Heart right ventricle (tissue), 16 donors: ENCODE results near the gene TNRC6B. TPM values are rescaled to one million over a fixed set of nuclear protein-coding genes. Genes with fewer than 3 reads are reported as not detected.

Experiments
- ATAC-seq, 8 donors: fragments of 200-7000 bp; cut with Tn5 transposase; one replicate each; pipeline ENCODE4 v1.9.1; 2020; ENCODE audit warnings: mild to moderate bottlenecking in 8 of 8, moderate library complexity in 8 of 8, moderate number of reproducible peaks in 1 of 8
- DNase-seq, 2 donors: peaks; one replicate each; pipeline ENCODE4 v3.0.0-alpha.2; 2020
- H3K27ac ChIP-seq, 10 donors: fragments of 200-600 bp; sonication (generic) in 2 of 10; one replicate each; pipeline versions ENCODE4 v1.5.0 to v1.8.0; 2020 to 2022; ENCODE audit warnings: mild to moderate bottlenecking in 3 of 10
- H3K27me3 ChIP-seq, 7 donors: fragments of 200-600 bp; one replicate each; pipeline ENCODE4 v1.8.0; 2021 to 2022; ENCODE audit warnings: mild to moderate bottlenecking in 2 of 7
- H3K36me3 ChIP-seq, 9 donors: fragments of 200-600 bp; sonication (generic) in 1 of 9; one replicate each; pipeline versions ENCODE4 v1.5.0 to v1.8.0; 2020 to 2022; ENCODE audit warnings: mild to moderate bottlenecking in 2 of 9
- H3K4me1 ChIP-seq, 9 donors: fragments of 200-600 bp; sonication (generic) in 1 of 9; one replicate each; pipeline versions ENCODE4 v1.5.0 to v1.8.0; 2020 to 2022; ENCODE audit warnings: mild to moderate bottlenecking in 4 of 9
- H3K4me3 ChIP-seq, 10 donors: fragments of 200-600 bp; sonication (generic) in 2 of 10; one replicate each; pipeline versions ENCODE4 v1.5.0 to v1.8.0; 2020 to 2022; ENCODE audit warnings: mild to moderate bottlenecking in 7 of 10, moderate library complexity in 2 of 10
- H3K9me3 ChIP-seq, 11 donors: fragments of 200-600 bp in 10 of 11; sonication (generic) in 2 of 11; one replicate each; pipeline versions ENCODE4 v1.5.0 to v1.8.0; 2013 to 2022; ENCODE audit warnings: mild to moderate bottlenecking in 2 of 11, control low read depth in 1 of 11, moderate library complexity in 1 of 11
- CTCF ChIP-seq, 9 donors: fragments of 200-600 bp; sonication (generic) in 2 of 9; IDR thresholded peaks; one replicate each; pipeline versions ENCODE4 v1.5.0 to v1.8.0; 2021 to 2022; ENCODE audit warnings: antibody characterized with exemption in 9 of 9, mild to moderate bottlenecking in 5 of 9, moderate library complexity in 1 of 9
- WGBS, 2 donors: extraction: QIAGEN DNeasy Blood & Tissue Kit; methylation state at CpG; one replicate each; pipeline ENCODE4 v1.1.7; 2013; ENCODE audit warnings: inconsistent platforms in 1 of 2; 5-methylcytosine and 5-hydroxymethylcytosine counted together
- intact Hi-C, 10 donors: fragments of 100-400 bp; cut with DNase I; formaldehyde crosslinking; loops; one replicate each; pipeline versions ENCODE4 v1.11.1 to v1.14.2; 2022
- long read RNA-seq, 3 donors: library from polyadenylated mRNA; unstranded; transcript quantifications; one replicate each; pipeline ENCODE4 v2.0.0, GENCODE V29; 2020 to 2021
- polyA plus RNA-seq, 2 donors: library from polyadenylated mRNA; stranded (reverse); fragments of 200-250 nt; gene quantifications; one replicate each; pipeline ENCODE4 v1.2.3, GENCODE V29; 2013
- total RNA-seq, 10 donors: library from RNA; stranded (reverse); fragmentation: NEBNext Ultra II Directional in 3 of 10; extraction: Animal tissue kit (Norgen Biotek cat#: 25700) in 3 of 10; gene quantifications; one replicate each; pipeline versions ENCODE4 v1.2.1 to v1.2.4, GENCODE V29; 2021 to 2023
- donor health status: Arrhythmogenic right ventricular cardiomyopathy.
- donor health status: ischemic (EF 13 %, LVEDD 7.1; RV severe dilation, severe dysfunction).
- donor health status: healthy with polysubstance abuse.
- donor health status: DM: no; HTN: yes; CAD: no.
- donor health status: DM: no; HTN: no; CAD: no.
- donor health status: ischemic (EF 25% LVEDD 6.9; RV normal size, moderate dysfunction).
- donor health status: ischemic (EF 25% LVEDD 5.7; RV mildly dilated, moderate dysfunction).
- donor health status: healthy.
- donor health status: DM: yes; HTN: yes; CAD: no.
- donor health status: Ischemic cardiomyopathy.
- donor health status: ischemic (EF 35%, LVEDD 5.7; RV mildly dilated, moderate dysfunction).
- donor health status: nonischemic (EF 11% LVEDD 7.7; RV severe dilation, severe dysfunction).
- donor health status: DM: yes; HTN: yes; CAD: no.
- donor health status: PGD.
- donor health status: ischemic (EF 29% LVEDD 5.4; RV normal size, mild dysfunction).
- donor health status: nonischemic (EF 23%, LVEDD 6.1; RV moderate dilation, normal function).

The TNRC6B gene
- total RNA-seq = 10 to 100 TPM; 36.3 to 62.5 (median 56.0) TPM
- 10 to 100 TPM in 1 of 2 donors, 1 to 10 TPM in 1; 1.7 to 21.6 TPM for polyA plus RNA-seq
- long read RNA-seq, donor 1, partial matches to known transcripts = 7 of 27 reads
- long read RNA-seq, donor 1, other reads (novel, unspliced or antisense) = 20 of 27 reads
- long read RNA-seq, donor 2, full-length matches to known transcripts = 3 of 35 reads
- long read RNA-seq, donor 2, partial matches to known transcripts = 16 of 35 reads
- long read RNA-seq, donor 2, other reads (novel, unspliced or antisense) = 16 of 35 reads
- long read RNA-seq, donor 3, full-length matches to known transcripts = 2 of 29 reads
- long read RNA-seq, donor 3, partial matches to known transcripts = 7 of 29 reads
- long read RNA-seq, donor 3, other reads (novel, unspliced or antisense) = 20 of 29 reads

GRCh38 chr22:40177738-40178416 lies at the start of gene TNRC6B:
Gene TNRC6B, plus strand, starts transcription at chr22:40177925. Its CDS starts 211 bp downstream, at chr22:40178136.
- H3K27ac ChIP-seq = peak within 1 kb of the TSS; percentile 18 to 93 (median 83)
- WGBS, 2 donors = 1% methylated on average over 10 of the region's 10 CpGs
- intact Hi-C loops = loop anchor here in 4 of 10 donors (2.0 to 5.0 kb wide), 3 partner anchors 95 to 136 kb away; no protein-coding TSS in a partner anchor
- H3K36me3 ChIP-seq = no peaks in the 10 kb centered on the region
- H3K9me3 ChIP-seq = no peaks in the 10 kb centered on the region
- no peaks in the 10 kb centered on the region for H3K27me3 ChIP-seq
- peak within 1 kb of the TSS; percentile 34 to 86 (median 66) for H3K4me3 ChIP-seq
- peaks cover 10 to 69% (median 63%) of the 10 kb centered on the region in 9 donors for H3K4me1 ChIP-seq
- DNase-seq = peak in 1 of 2 donors; percentile 90
- no peak for TF ChIP-seq CTCF (IDR thresholded peaks at IDR 0.05)
- peak; percentile 96 to 99 (median 98) for ATAC-seq

- DNase-seq (peak in 1 of 2 donors; percentile 30), ATAC-seq (peak in 7 of 8 donors; percentile 20 to 88 (median 65))
- TF ChIP-seq CTCF (IDR thresholded peaks at IDR 0.05) = no peak
- no peak overlapping the region for H3K27ac ChIP-seq
- H3K27me3 ChIP-seq = no peaks in the 10 kb centered on the region
- peaks cover 0 to 16% (median 4%) of the 10 kb centered on the region in 9 donors for H3K4me1 ChIP-seq
- WGBS, 2 donors = 42 to 72% methylated on average over 4 of the region's 4 CpGs
- intact Hi-C loops = no loop called here
- peaks cover 0 to 44% (median 0%) of the 10 kb centered on the region in 9 donors for H3K36me3 ChIP-seq
- no peak overlapping the region for H3K4me3 ChIP-seq
- no peaks in the 10 kb centered on the region for H3K9me3 ChIP-seq
These were observed 48.7 kb upstream of the TNRC6B start for GRCh38 chr22:40128989-40129388.

GRCh38 chr22:40137132-40137531 lies 40.6 kb upstream of the TNRC6B start:
- Histone ChIP-seq H3K4me3 (no peak overlapping the region), H3K27me3 (no peaks in the 10 kb centered on the region), H3K9me3 (no peaks in the 10 kb centered on the region), H3K27ac (no peak overlapping the region), H3K36me3 (peaks cover 0 to 67% (median 12%) of the 10 kb centered on the region in 9 donors), H3K4me1 (no peaks in the 10 kb centered on the region)
- no peak for ATAC-seq
- intact Hi-C loops = no loop called here
- WGBS, 2 donors = 91% methylated on average over 4 of the region's 4 CpGs
- DNase-seq = no peak
- TF ChIP-seq CTCF (IDR thresholded peaks at IDR 0.05) = no peak

- DNase-seq (no peak), ATAC-seq (no peak)
- no peak for TF ChIP-seq CTCF (IDR thresholded peaks at IDR 0.05)
- no peaks in the 10 kb centered on the region for H3K4me1 ChIP-seq
- H3K27me3 ChIP-seq = no peaks in the 10 kb centered on the region
- intact Hi-C loops = no loop called here
- peaks cover 0 to 73% (median 12%) of the 10 kb centered on the region in 9 donors for H3K36me3 ChIP-seq
- H3K4me3 ChIP-seq = no peak overlapping the region
- H3K27ac ChIP-seq = no peak overlapping the region
- no peaks in the 10 kb centered on the region for H3K9me3 ChIP-seq
These were observed 38.9 kb upstream of the TNRC6B start for GRCh38 chr22:40138866-40139265.
